SJSA1 (cell line): Measurements from ENCODE around the gene ZNF263. TPM values are rescaled to one million over a fixed set of nuclear protein-coding genes. Genes with fewer than 3 reads are reported as not detected.
A peak's percentile ranks its signal among the peaks of the same experiment; 100 is the strongest.

Experiments used
- DNase-seq, 2 experiments: peaks; one replicate each; pipeline ENCODE4 v3.0.0-alpha.2; 2015 to 2020; ENCODE audit warnings: low spot score in 2 of 2, low read depth in 1 of 2
- H3K27ac ChIP-seq: fragments of 250-450 bp; sonication (Bioruptor Pico); 2 replicates; pipeline ENCODE4 v1.5.1; 2020; ENCODE audit warnings: mild to moderate bottlenecking, moderate library complexity
- H3K27me3 ChIP-seq: fragments of 250-450 bp; sonication (Bioruptor Pico); replicated peaks from 2 replicates; pipeline ENCODE4 v1.5.1; 2020; ENCODE audit warnings: mild to moderate bottlenecking, moderate library complexity
- H3K36me3 ChIP-seq: fragments of 250-450 bp; sonication (Bioruptor Pico); 2 replicates; pipeline ENCODE4 v1.5.1; 2020; ENCODE audit warnings: mild to moderate bottlenecking
- H3K4me1 ChIP-seq: fragments of 250-450 bp; sonication (Bioruptor Pico); replicated peaks from 2 replicates; pipeline ENCODE4 v1.6.1; 2021; ENCODE audit warnings: mild to moderate bottlenecking
- H3K4me3 ChIP-seq: fragments of 250-450 bp; sonication (Bioruptor Pico); 2 replicates; pipeline ENCODE4 v1.5.1; 2020; ENCODE audit warnings: mild to moderate bottlenecking
- H3K9me3 ChIP-seq: fragments of 250-450 bp; sonication (Bioruptor Pico); replicated peaks from 2 replicates; pipeline ENCODE4 v1.5.1; 2020; ENCODE audit warnings: mild to moderate bottlenecking
- total RNA-seq: library from RNA; depleted of rRNA; stranded (reverse); fragments of >200 nt; shearing (Covaris generic); gene quantifications from 2 replicates; pipeline ENCODE4 v1.2.3, GENCODE V29; 2014; rRNA removed

Gene ZNF263
- 41.0 and 53.8 TPM in 2 replicates for total RNA-seq

DNA sequence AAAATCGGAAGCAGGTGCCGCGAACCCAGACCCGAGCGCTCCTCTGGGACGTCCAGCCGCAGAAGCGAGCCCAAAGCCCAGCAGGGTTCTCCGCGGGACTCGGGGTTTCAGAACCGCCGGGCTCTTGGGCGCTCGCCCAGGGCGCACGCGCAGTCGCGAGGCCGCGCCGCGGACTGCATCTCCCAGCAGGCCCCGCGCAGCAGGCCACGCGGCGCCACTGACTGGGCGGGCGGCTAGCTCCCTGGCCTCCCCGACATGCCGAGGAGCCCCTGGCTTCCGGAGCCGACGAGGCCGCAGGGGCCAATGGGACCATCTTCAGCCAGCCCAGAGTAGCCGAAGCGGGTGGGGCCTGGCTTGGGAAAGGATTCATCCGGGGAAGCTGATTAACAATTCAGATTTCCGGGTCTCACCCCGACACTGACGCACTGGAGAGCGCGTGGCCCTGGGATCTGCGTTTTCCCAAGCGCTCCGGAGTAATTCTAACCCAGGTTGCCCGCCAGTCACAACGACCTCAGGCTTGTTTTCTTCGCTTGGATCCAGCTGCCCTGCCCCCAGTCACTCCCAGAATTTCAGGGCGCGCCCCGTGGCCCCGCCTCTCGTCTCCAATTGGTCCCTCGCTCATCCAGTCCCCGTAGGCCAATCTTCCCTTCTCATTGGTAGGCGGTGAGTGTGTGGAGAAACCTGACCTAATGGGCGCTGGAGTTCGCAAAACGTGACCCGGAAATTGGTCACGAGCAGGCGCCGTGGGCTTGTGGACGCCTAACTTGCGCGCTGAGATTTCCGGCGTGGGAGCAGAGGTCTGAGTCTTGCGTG, at the start of gene ZNF263:
Gene ZNF263 (plus strand): TSS at position 762 of the 813 bp plus-strand sequence. CDS start 328 bp downstream, outside the sequence.
- Histone ChIP-seq H3K27me3 (no peaks in the 10 kb centered on the region), H3K36me3 (peaks cover 42% of the 10 kb centered on the region), H3K27ac (peak within 1 kb of the TSS; percentile 96), H3K4me1 (peaks cover 12% of the 10 kb centered on the region), H3K9me3 (no peaks in the 10 kb centered on the region; the same call in 1 of the 2 replicates), H3K4me3 (peak within 1 kb of the TSS; percentile 69)
- DNase-seq: peak; percentile 96

- H3K36me3 ChIP-seq: peaks cover 49% of the 10 kb centered on the region
- H3K27me3 ChIP-seq: no peaks in the 10 kb centered on the region
- H3K4me1 ChIP-seq: peaks cover 9% of the 10 kb centered on the region
- peak overlapping the region; percentile 75 for H3K27ac ChIP-seq
- DNase-seq: no peak
- H3K4me3 ChIP-seq: peak overlapping the region; percentile 59
- 0 out of 2 replicates have a peak, but pooled peaks cover 3% of the 10 kb centered on the region for H3K9me3 ChIP-seq
These were observed 48.8 kb upstream of the ZNF263 start for GRCh38 chr16:3234543-3234856.

DNA sequence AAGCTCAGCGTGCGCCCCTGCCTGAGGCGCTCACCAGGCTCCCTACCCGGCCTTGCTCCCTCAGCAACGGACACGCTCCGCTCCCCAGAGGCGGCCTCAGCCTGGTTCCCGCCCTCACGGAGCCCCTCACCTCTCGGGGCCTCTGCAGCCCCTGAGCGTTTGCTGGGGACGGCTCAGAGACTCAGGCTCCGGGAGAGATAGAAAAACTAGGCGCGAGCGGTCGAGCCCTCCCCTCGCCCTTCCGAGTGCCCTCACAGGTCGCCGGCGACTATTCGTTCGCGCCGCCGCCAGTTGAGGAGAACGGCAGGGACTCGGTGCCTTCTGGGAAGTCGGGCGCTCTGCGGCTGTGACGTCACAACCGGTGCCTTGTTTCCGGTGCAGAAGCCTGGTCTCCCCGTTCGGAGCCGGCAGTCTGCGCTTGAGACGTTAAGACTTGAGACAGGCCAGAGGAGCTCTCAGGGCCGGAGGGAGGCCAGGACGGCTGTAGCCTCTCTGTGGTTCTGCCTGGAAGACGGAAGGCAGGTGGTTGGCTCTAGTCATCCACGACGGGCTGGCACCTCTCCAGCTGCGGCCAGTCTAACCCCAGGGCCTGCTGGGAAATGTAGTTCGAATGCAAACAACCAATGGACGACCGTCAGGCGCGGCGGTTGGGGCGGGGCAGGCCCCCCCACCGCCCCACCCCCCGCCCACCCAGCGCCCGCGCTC, 48.3 kb upstream of the ZNF263 start, which contains the start of gene ZNF200:
Gene ZNF200 (minus strand): TSS at position 302 of the 705 bp plus-strand sequence. CDS start 1,403 bp downstream, outside the sequence.
- Histone ChIP-seq H3K4me3 (peak within 1 kb of the TSS; percentile 59), H3K4me1 (peaks cover 9% of the 10 kb centered on the region), H3K36me3 (peaks cover 44% of the 10 kb centered on the region), H3K27me3 (no peaks in the 10 kb centered on the region), H3K27ac (peak within 1 kb of the TSS; percentile 75), H3K9me3 (0 out of 2 replicates have a peak, but pooled peaks cover 3% of the 10 kb centered on the region)
- peak; percentile 95 to 96 for DNase-seq

GRCh38 chr16:3235856-3236669, 47.2 kb upstream of the ZNF263 start:
- H3K27me3 ChIP-seq: no peaks in the 10 kb centered on the region
- H3K4me1 ChIP-seq: peaks cover 9% of the 10 kb centered on the region
- no peak for DNase-seq
- no peak overlapping the region for H3K4me3 ChIP-seq
- peaks cover 33% of the 10 kb centered on the region for H3K36me3 ChIP-seq
- 0 out of 2 replicates have a peak, but pooled peaks cover 3% of the 10 kb centered on the region for H3K9me3 ChIP-seq
- no peak overlapping the region for H3K27ac ChIP-seq

- Histone ChIP-seq H3K27me3 (no peaks in the 10 kb centered on the region), H3K4me3 (no peak overlapping the region), H3K4me1 (no peaks in the 10 kb centered on the region), H3K9me3 (no peaks in the 10 kb centered on the region; the same call in 1 of the 2 replicates), H3K36me3 (no peaks in the 10 kb centered on the region), H3K27ac (no peak overlapping the region)
- DNase-seq: no peak
These were observed 41.5 kb upstream of the ZNF263 start for GRCh38 chr16:3241761-3242160.

- DNase-seq: no peak
- no peaks in the 10 kb centered on the region for H3K4me1 ChIP-seq
- no peak overlapping the region for H3K27ac ChIP-seq
- no peaks in the 10 kb centered on the region; the same call in 1 of the 2 replicates for H3K9me3 ChIP-seq
- H3K4me3 ChIP-seq: no peak overlapping the region
- H3K36me3 ChIP-seq: no peaks in the 10 kb centered on the region
- H3K27me3 ChIP-seq: no peaks in the 10 kb centered on the region
These were observed 40.6 kb upstream of the ZNF263 start for GRCh38 chr16:3242709-3243108.

DNA sequence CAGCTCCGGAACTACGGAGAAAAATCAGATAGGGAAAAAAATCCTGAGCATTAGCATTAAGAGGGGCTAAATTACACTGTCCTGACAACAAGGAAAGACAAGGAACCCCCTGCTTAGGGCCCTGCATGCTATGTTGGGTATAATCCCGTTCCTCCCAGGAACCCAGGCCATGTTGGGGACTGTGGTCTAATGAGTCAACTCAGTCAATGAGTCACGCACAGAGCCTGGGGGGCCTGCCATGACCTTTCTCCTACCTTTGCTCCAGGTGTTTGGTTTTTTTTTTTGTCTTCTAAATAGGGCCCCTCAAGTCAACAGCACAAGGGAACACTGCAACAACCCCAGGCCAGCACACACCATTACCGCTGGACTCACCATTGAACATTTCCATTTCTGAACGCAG, 39.4 kb upstream of the ZNF263 start:
- no peak overlapping the region for H3K4me3 ChIP-seq
- DNase-seq: no peak
- H3K4me1 ChIP-seq: no peaks in the 10 kb centered on the region
- H3K36me3 ChIP-seq: no peaks in the 10 kb centered on the region
- H3K27ac ChIP-seq: no peak overlapping the region
- no peaks in the 10 kb centered on the region; the same call in 1 of the 2 replicates for H3K9me3 ChIP-seq
- no peaks in the 10 kb centered on the region for H3K27me3 ChIP-seq

- H3K27ac ChIP-seq: no peak overlapping the region
These were observed 37.3 kb upstream of the ZNF263 start for GRCh38 chr16:3246002-3246401.

GRCh38 chr16:3246876-3247275, 36.4 kb upstream of the ZNF263 start:
- no peak overlapping the region for H3K4me3 ChIP-seq
- no peaks in the 10 kb centered on the region for H3K4me1 ChIP-seq
- no peak for DNase-seq
- no peaks in the 10 kb centered on the region for H3K27me3 ChIP-seq
- no peak overlapping the region for H3K27ac ChIP-seq
- H3K36me3 ChIP-seq: no peaks in the 10 kb centered on the region
- no peaks in the 10 kb centered on the region; the same call in 1 of the 2 replicates for H3K9me3 ChIP-seq

More at GRCh38 chr16:3246002-3246401, 37.3 kb upstream of the ZNF263 start:
- Histone ChIP-seq H3K4me1 (no peaks in the 10 kb centered on the region), H3K4me3 (no peak overlapping the region), H3K27me3 (no peaks in the 10 kb centered on the region), H3K36me3 (no peaks in the 10 kb centered on the region), H3K9me3 (no peaks in the 10 kb centered on the region; the same call in 1 of the 2 replicates)
- no peak for DNase-seq

DNA sequence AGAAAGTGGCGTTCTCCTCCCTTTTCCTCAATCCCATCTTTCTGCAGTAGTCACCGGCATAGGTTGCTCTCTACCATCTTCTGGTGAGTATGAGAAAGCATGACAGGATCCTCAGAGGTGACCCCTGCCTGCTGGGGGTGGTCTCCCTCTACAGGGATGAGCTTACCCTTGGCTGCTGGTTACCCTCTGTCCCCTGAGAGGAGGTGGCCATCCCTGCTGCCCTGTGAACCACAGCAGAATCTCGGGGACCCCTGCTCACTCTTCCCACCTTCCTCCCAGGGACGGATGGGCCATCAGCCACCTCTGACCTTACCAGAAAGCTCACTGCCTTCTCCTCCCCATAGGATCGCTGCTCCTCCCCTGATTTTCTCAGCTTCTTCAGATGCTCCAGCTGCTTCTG, 34.7 kb upstream of the ZNF263 start:
- DNase-seq: no peak
- H3K27me3 ChIP-seq: no peaks in the 10 kb centered on the region
- no peak overlapping the region for H3K27ac ChIP-seq
- no peaks in the 10 kb centered on the region for H3K4me1 ChIP-seq
- no peaks in the 10 kb centered on the region; the same call in 1 of the 2 replicates for H3K9me3 ChIP-seq
- no peak overlapping the region for H3K4me3 ChIP-seq
- H3K36me3 ChIP-seq: no peaks in the 10 kb centered on the region

DNA sequence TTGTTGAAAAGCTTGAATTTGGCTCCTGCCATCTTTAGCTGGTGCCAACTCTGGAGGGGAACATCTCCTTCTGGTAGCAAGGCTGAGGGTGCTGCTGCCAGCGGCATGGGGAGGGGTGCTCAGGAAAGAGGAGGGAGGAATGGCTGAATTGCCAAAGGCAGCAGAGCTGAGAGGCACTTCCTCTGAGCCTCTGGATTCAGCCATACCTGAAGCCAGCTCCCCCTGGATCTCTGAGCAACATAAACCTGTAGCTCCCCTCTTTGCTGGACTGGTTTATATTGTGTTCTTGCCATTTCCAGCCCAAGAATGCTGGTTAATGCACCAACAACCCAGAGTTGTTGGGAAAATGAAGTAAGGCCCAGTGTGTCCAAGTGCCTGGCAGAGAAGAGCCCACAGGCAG, 34.3 kb upstream of the ZNF263 start:
- H3K4me1 ChIP-seq: no peaks in the 10 kb centered on the region
- H3K4me3 ChIP-seq: no peak overlapping the region
- H3K9me3 ChIP-seq: no peaks in the 10 kb centered on the region; the same call in 1 of the 2 replicates
- no peak overlapping the region for H3K27ac ChIP-seq
- H3K27me3 ChIP-seq: no peaks in the 10 kb centered on the region
- DNase-seq: no peak
- no peaks in the 10 kb centered on the region for H3K36me3 ChIP-seq

GRCh38 chr16:3249451-3249850, 33.8 kb upstream of the ZNF263 start:
- H3K36me3 ChIP-seq: no peaks in the 10 kb centered on the region
- DNase-seq: no peak
- H3K4me1 ChIP-seq: no peaks in the 10 kb centered on the region
- H3K27me3 ChIP-seq: no peaks in the 10 kb centered on the region
- no peaks in the 10 kb centered on the region; the same call in 1 of the 2 replicates for H3K9me3 ChIP-seq
- H3K27ac ChIP-seq: no peak overlapping the region
- H3K4me3 ChIP-seq: no peak overlapping the region

- Histone ChIP-seq H3K27ac (no peak overlapping the region), H3K4me1 (no peaks in the 10 kb centered on the region), H3K27me3 (no peaks in the 10 kb centered on the region), H3K4me3 (no peak overlapping the region), H3K36me3 (no peaks in the 10 kb centered on the region), H3K9me3 (0 out of 2 replicates have a peak, but pooled peaks cover 3% of the 10 kb centered on the region)
- DNase-seq: no peak
These were observed 30.3 kb upstream of the ZNF263 start for GRCh38 chr16:3252967-3253366.
